Ishikawa (cell line): ENCODE measurements around the gene ETV6.

Experiments used
- CEBPB ChIP-seq: IDR thresholded peaks from 2 replicates; pipeline ENCODE4 v1.6.1; 2012
- CREB1 ChIP-seq: IDR thresholded peaks from 2 replicates; pipeline ENCODE4 v1.6.1; 2012; ENCODE audit warnings: low read depth
- EGR1 ChIP-seq: IDR thresholded peaks from 2 replicates; pipeline ENCODE4 v1.6.1; 2012
- EP300 ChIP-seq: IDR thresholded peaks from 2 replicates; pipeline ENCODE4 v1.6.1; 2012; ENCODE audit warnings: borderline replicate concordance
- FOXM1 ChIP-seq: IDR thresholded peaks from 2 replicates; pipeline ENCODE4 v1.6.1; 2012; ENCODE audit warnings: low read depth, borderline replicate concordance
- NFIC ChIP-seq: IDR thresholded peaks from 2 replicates; pipeline ENCODE4 v1.6.1; 2012
- RAD21 ChIP-seq: IDR thresholded peaks from 2 replicates; pipeline ENCODE4 v1.6.1; 2012; ENCODE audit warnings: low read depth
- TAF1 ChIP-seq: IDR thresholded peaks from 2 replicates; pipeline ENCODE4 v1.6.1; 2012; ENCODE audit warnings: low read depth, mild to moderate bottlenecking
- TCF12 ChIP-seq: IDR thresholded peaks from 2 replicates; pipeline ENCODE4 v1.6.1; 2012; ENCODE audit warnings: low read depth
- TEAD4 ChIP-seq: IDR thresholded peaks from 2 replicates; pipeline ENCODE4 v1.6.1; 2012
- USF1 ChIP-seq: IDR thresholded peaks from 2 replicates; pipeline ENCODE4 v1.6.1; 2012
- YY1 ChIP-seq: IDR thresholded peaks from 2 replicates; pipeline ENCODE4 v1.6.1; 2012; ENCODE audit warnings: low read depth
- ZBTB7A ChIP-seq: IDR thresholded peaks from 2 replicates; pipeline ENCODE4 v1.6.1; 2012; ENCODE audit warnings: low read depth
- TF ChIP-seq, protein P1 (sequence below): IDR thresholded peaks from 2 replicates; pipeline ENCODE4 v1.6.1; 2012; ENCODE audit warnings: low read depth, mild to moderate bottlenecking
- TF ChIP-seq, protein P2 (sequence below): IDR thresholded peaks from 2 replicates; pipeline ENCODE4 v1.6.1; 2012

The ETV6 gene

GRCh38 chr12:11609045-11609444 lies 40.4 kb upstream of the ETV6 start:
- no peak for TF ChIP-seq TEAD4
- TF ChIP-seq YY1, result no peak
- no peak for TF ChIP-seq USF1
- TF ChIP-seq, protein P1, sequence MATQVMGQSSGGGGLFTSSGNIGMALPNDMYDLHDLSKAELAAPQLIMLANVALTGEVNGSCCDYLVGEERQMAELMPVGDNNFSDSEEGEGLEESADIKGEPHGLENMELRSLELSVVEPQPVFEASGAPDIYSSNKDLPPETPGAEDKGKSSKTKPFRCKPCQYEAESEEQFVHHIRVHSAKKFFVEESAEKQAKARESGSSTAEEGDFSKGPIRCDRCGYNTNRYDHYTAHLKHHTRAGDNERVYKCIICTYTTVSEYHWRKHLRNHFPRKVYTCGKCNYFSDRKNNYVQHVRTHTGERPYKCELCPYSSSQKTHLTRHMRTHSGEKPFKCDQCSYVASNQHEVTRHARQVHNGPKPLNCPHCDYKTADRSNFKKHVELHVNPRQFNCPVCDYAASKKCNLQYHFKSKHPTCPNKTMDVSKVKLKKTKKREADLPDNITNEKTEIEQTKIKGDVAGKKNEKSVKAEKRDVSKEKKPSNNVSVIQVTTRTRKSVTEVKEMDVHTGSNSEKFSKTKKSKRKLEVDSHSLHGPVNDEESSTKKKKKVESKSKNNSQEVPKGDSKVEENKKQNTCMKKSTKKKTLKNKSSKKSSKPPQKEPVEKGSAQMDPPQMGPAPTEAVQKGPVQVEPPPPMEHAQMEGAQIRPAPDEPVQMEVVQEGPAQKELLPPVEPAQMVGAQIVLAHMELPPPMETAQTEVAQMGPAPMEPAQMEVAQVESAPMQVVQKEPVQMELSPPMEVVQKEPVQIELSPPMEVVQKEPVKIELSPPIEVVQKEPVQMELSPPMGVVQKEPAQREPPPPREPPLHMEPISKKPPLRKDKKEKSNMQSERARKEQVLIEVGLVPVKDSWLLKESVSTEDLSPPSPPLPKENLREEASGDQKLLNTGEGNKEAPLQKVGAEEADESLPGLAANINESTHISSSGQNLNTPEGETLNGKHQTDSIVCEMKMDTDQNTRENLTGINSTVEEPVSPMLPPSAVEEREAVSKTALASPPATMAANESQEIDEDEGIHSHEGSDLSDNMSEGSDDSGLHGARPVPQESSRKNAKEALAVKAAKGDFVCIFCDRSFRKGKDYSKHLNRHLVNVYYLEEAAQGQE, result no peak
- TF ChIP-seq CREB1, result no peak
- no peak for TF ChIP-seq EGR1
- no peak for TF ChIP-seq EP300
- no peak for TF ChIP-seq TAF1
- no peak for TF ChIP-seq FOXM1
- TF ChIP-seq TCF12, result no peak
- TF ChIP-seq CEBPB, result no peak
- no peak for TF ChIP-seq NFIC
- TF ChIP-seq ZBTB7A, result no peak
- TF ChIP-seq, protein P2, sequence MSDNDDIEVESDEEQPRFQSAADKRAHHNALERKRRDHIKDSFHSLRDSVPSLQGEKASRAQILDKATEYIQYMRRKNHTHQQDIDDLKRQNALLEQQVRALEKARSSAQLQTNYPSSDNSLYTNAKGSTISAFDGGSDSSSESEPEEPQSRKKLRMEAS, result no peak
- no peak for TF ChIP-seq RAD21

GRCh38 chr12:11615481-11615880 lies 34.0 kb upstream of the ETV6 start:
- TF ChIP-seq, protein P2, result no peak
- TF ChIP-seq TEAD4 (no peak), CEBPB (no peak), FOXM1 (no peak), TAF1 (no peak), ZBTB7A (no peak), EGR1 (no peak), RAD21 (no peak), CREB1 (no peak)
- TF ChIP-seq, protein P1, result no peak

DNA sequence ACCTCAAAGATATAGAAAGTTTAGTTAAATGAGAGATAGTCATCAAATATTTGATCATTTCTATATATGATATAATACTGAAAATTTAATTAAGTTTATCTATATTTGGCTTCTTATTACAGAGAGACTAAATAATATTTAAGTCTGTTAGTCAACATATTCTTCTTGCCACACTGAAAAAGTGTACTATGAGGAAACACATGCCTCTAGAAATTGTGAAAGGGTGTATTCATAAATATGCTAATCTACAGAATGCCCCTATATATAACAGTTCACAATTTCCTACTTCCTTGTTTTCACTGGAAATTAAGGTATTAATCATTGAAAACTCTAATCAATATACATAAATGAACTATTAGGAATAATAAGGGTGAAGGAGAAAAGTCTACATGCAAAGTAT lies 31.4 kb upstream of the ETV6 start:
- TF ChIP-seq RAD21 (no peak), TEAD4 (no peak), EGR1 (no peak), CEBPB (no peak), TCF12 (no peak), NFIC (no peak), USF1 (no peak), YY1 (no peak), ZBTB7A (no peak), CREB1 (no peak), EP300 (no peak)
- TF ChIP-seq, protein P2, result no peak
- TF ChIP-seq, protein P1, result no peak

DNA sequence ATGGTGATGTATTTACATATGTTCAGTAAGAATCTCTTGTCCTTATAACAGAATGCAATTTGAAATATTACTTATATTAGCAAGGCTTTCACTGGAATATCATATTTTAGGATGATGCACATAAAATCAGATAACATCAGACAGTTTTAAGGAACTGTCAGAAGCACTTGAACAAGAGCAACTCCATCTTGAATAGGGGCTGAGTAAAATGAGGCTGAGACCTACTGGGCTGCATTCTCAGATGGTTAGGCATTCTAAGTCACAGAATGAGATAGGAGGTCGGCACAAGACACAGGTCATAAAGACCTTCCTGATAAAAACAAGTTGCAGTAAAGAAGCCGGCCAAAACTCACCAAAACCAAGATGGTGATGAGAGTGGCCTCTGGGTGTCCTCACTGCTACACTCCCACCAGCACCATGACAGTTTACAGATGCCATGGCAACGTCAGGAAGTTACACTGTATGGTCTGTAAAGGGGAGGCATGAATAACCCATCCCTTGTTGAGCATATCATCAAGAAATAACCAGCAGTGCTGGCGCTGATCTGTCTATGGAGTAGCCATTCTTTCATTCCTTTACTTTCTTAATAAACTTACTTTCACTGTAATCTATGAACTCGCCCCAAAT lies 27.6 kb upstream of the ETV6 start:
- TF ChIP-seq RAD21, result peak; percentile 44; the same call in 1 of the 2 replicates
- TF ChIP-seq CREB1, result no peak

DNA sequence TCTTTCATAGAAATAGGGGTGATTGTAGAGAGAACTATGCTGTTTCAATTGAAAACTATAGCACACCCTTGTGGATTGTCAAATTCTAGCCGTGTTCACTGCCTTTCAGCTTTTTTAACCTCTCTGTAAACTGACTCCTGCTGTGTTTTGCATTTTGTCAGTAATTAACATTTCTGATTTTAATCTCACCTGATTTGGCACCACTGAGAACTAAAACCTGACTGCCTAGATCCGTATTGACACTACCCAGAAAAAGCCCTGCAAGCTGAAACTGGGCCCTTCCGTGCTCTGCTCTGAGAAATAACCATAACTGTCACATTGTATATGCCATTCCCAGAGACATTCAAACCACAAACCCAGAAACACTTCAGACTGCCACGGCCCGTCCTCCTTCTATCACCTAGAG lies 26.6 kb upstream of the ETV6 start:
- no peak for TF ChIP-seq USF1
- peak; percentile 21; the same call in 1 of the 2 replicates for TF ChIP-seq RAD21
